ENCODE results near the gene MRS2.

The MRS2 gene

GRCh38 chr6:24458134-24458533 lies 55.4 kb downstream of the MRS2 start:
- no peaks in the 10 kb centered on the region for H3K36me3 Mint-ChIP-seq (ENCODE audit: low read depth)
- no peaks in the 10 kb centered on the region for H3K9me3 Mint-ChIP-seq
- no peak overlapping the region for H3K4me3 Mint-ChIP-seq
- ATAC-seq = no peak
- H3K4me1 Mint-ChIP-seq = no peaks in the 10 kb centered on the region
- H3K27me3 Mint-ChIP-seq = no peaks in the 10 kb centered on the region
- DNase-seq = no peak
- H3K27ac Mint-ChIP-seq = no peak overlapping the region

- no peak overlapping the region for H3K27ac Mint-ChIP-seq
- H3K4me1 Mint-ChIP-seq = no peaks in the 10 kb centered on the region
- DNase-seq (no peak), ATAC-seq (no peak)
- H3K9me3 Mint-ChIP-seq = no peaks in the 10 kb centered on the region
- no peak overlapping the region for H3K4me3 Mint-ChIP-seq
- no peaks in the 10 kb centered on the region for H3K36me3 Mint-ChIP-seq (ENCODE audit: low read depth)
- H3K27me3 Mint-ChIP-seq = no peaks in the 10 kb centered on the region
Measured at GRCh38 chr6:24458941-24459340, 56.2 kb downstream of the MRS2 start.

- H3K4me3 Mint-ChIP-seq = no peak overlapping the region
- no peak for DNase-seq
- no peaks in the 10 kb centered on the region for H3K27me3 Mint-ChIP-seq
Measured at GRCh38 chr6:24460966-24461365, 58.2 kb downstream of the MRS2 start.

DNA sequence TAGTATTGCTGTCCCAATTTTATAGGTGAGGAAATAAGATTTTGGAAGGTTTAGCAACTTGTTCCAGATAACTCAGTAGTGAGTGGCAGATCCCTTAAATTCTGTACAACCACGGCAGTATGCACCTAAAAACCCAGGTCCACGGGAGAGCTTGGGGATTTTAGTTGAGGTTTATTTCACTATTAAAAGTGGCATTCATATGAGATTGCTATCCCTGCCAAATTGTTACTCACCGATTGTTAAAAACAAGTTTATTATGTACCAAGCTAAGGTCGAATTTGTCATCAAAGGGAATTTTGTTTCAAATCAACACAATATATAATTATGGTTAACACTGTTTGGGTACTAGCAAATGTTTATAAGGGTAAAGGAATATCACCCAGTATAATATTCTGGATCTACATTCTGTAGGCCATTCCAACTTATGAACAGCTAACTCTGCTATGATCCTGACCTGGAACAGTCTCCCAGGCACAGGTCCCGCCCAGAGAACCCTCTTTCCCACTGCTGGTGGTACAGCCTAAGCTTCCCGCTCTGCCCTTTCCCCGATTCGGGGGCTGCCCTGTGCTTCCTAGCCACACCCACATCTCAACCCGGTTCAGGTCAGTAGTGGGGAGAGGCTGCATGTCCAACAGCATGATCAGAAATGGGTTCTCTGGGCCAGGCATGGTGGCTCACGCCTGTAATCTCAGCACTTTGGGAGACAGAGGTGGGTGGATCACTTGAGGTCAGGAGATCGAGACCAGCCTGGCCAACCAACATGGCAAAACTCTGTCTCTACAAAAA lies 61.7 kb downstream of the MRS2 start:
- H3K9me3 Mint-ChIP-seq = no peaks in the 10 kb centered on the region
- no peak overlapping the region for H3K4me3 Mint-ChIP-seq
- no peaks in the 10 kb centered on the region for H3K27me3 Mint-ChIP-seq
- no peak for DNase-seq
- no peaks in the 10 kb centered on the region for H3K4me1 Mint-ChIP-seq
- H3K27ac Mint-ChIP-seq = no peak overlapping the region
- H3K36me3 Mint-ChIP-seq (ENCODE audit: low read depth) = peaks cover 1% of the 10 kb centered on the region
- no peak for ATAC-seq

More at GRCh38 chr6:24460966-24461365, 58.2 kb downstream of the MRS2 start:
- no peaks in the 10 kb centered on the region for H3K9me3 Mint-ChIP-seq
- H3K4me1 Mint-ChIP-seq = no peaks in the 10 kb centered on the region
- no peak for ATAC-seq
- H3K36me3 Mint-ChIP-seq (ENCODE audit: low read depth) = peaks cover 1% of the 10 kb centered on the region
- no peak overlapping the region for H3K27ac Mint-ChIP-seq

- DNase-seq = no peak
- Mint-ChIP-seq H3K4me1 (no peaks in the 10 kb centered on the region), H3K36me3 (ENCODE audit: low read depth) (peaks cover 1% of the 10 kb centered on the region), H3K27ac (no peak overlapping the region), H3K27me3 (no peaks in the 10 kb centered on the region), H3K9me3 (no peaks in the 10 kb centered on the region), H3K4me3 (no peak overlapping the region)
- no peak for ATAC-seq
Measured at GRCh38 chr6:24469811-24470210, 67.1 kb downstream of the MRS2 start.

DNA sequence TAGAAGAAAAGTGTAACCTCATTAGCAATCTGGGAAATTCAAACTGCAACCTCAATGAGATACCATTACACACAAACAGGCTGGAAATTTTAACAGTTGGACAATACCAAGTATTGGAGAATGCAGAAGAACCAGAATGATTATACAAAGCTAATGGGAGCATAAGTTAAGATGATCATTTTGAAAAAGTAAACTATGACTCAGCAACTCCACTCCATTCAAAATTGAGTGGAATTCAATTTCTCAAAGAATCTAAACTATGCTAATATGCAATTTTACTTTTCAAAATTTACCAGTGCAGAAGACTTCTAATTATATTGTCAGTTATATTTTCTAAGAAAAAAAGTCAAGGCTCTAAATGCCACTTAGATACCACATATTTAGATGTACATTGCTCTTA lies 69.4 kb downstream of the MRS2 start:
- Mint-ChIP-seq H3K27me3 (no peaks in the 10 kb centered on the region), H3K36me3 (ENCODE audit: low read depth) (no peaks in the 10 kb centered on the region), H3K4me3 (no peak overlapping the region), H3K4me1 (no peaks in the 10 kb centered on the region), H3K9me3 (no peaks in the 10 kb centered on the region), H3K27ac (no peak overlapping the region)
- ATAC-seq (no peak), DNase-seq (no peak)
